ENCODE data around the gene WDFY4. TPM values are rescaled to one million over a fixed set of nuclear protein-coding genes. Genes with fewer than 3 reads are reported as not detected.

WDFY4 gene
- total RNA-seq, 8 experiments from 2014 or later = 0.05 to 2.0 (median 0.13) TPM; not detected in 1

DNA sequence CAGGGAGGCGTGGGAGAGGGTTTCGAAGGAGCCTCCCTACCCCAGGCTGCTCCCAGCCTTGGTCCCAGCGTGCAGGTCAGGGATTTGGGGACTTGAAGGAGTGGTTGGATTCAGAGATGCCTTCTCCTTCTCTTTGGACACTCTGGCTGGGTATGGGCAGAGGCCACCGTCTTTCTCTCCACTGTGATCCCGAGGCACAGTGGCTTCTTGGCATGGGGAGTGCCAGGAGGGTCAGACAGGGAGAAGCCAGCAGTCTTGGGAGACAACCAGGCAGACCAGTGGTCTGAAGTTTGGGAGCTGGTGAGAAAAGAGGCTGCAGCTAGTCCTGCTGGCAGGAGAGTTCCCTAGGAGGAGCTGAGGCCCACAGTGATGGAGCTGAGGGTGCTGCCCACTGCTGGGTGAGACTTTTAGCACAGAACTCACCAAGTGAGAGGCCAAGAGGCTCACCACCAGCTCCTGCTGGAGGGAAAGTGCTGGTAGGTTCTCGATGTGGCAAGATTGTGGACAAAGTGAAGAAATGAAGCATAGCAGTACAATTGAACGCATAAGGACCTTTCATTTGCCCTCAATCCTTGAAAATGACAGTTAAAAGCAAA is 35.2 kb upstream of the WDFY4 start:
- WGBS, 10 experiments = 17 to 100% (median 69%) methylated on average over 1 to 6 of the region's 7 CpGs; no CpG with 5 or more reads in 1 of the 10 experiments
- in situ Hi-C loops (cut with MboI; ENCODE audit: low pct_unique_long_range_greater_than_20kb in 2 of 9, low sequenced_read_pairs in 9 of 9, unreplicated experiment in 9 of 9) = no loop called here
- Histone ChIP-seq H3K4me1 (replicated peaks in 1 of 2) (peaks cover 0 to 2% of the 10 kb centered on the region in 2 donors), H3K27ac (no peak overlapping the region), H3K4me3 (no peak overlapping the region)
- peak in 1 of 8 experiments; percentile 46 for ATAC-seq (replicated peaks in 6 of 8)

DNA sequence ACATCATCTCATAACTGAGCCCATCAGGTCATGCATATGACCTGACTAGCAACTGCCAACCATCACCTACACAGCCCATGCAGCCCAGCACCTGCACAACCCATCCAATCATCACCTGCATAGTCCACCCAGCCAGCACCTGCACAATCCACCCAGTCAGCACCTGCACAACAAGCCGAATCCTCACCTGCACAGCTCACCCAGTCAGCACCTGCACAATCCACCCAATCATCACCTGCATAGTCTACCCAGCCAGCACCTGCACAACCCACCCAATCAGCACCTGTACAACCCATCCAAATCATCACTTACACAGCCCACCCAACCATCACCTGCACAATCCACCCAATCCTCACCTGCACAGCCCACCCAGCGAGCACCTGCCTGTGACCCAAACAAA is 33.4 kb upstream of the WDFY4 start:
- in situ Hi-C loops (cut with MboI; ENCODE audit: low pct_unique_long_range_greater_than_20kb in 2 of 9, low sequenced_read_pairs in 9 of 9, unreplicated experiment in 9 of 9) = loop anchor here in 3 of 9 experiments (25.0 kb wide), 3 partner anchors 289 to 861 kb away; no protein-coding TSS in a partner anchor
- H3K27ac ChIP-seq = no peak overlapping the region

DNA sequence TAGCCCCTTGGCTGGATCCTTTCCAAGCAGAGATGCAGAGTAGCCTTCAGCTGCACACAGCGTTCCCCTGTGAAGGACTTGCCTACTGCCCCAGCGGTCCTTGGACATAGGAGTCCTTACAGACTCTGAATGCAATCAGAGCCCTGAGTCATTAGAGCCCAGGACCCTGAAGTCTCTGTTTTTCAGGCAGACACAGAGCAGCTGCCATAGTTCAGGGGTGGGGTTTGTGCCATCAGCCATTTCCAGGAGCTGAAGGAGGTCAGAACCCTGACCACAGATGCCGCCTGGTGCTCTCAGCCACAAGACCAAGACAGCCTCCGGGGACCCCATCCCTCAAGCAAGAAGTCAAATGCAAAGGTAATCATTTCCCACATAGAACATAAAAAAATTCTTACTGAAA is 32.8 kb upstream of the WDFY4 start:
- 50 to 90% (median 67%) methylated on average over 1 to 3 of the region's 4 CpGs; no CpG with 5 or more reads in 4 of the 10 experiments for WGBS, 10 experiments
- no peak for ATAC-seq (replicated peaks in 6 of 8)
- Histone ChIP-seq H3K4me3 (no peak overlapping the region), H3K4me1 (replicated peaks in 1 of 2) (peaks cover 0 to 2% of the 10 kb centered on the region in 2 donors), H3K27ac (no peak overlapping the region)
- in situ Hi-C loops (cut with MboI; ENCODE audit: low pct_unique_long_range_greater_than_20kb in 2 of 9, low sequenced_read_pairs in 9 of 9, unreplicated experiment in 9 of 9) = loop anchor here in 3 of 9 experiments (25.0 kb wide), 3 partner anchors 290 to 860 kb away; no protein-coding TSS in a partner anchor

More for the DNA sequence above, 33.4 kb upstream of the WDFY4 start:
- WGBS, 10 experiments = 0 to 86% (median 48%) methylated on average over 1 to 2 of the region's 2 CpGs; no CpG with 5 or more reads in 7 of the 10 experiments
- ATAC-seq (replicated peaks in 6 of 8) = no peak
- H3K4me3 ChIP-seq = no peak overlapping the region
- H3K4me1 ChIP-seq (replicated peaks in 1 of 2) = peaks cover 0 to 2% of the 10 kb centered on the region in 2 donors

DNA sequence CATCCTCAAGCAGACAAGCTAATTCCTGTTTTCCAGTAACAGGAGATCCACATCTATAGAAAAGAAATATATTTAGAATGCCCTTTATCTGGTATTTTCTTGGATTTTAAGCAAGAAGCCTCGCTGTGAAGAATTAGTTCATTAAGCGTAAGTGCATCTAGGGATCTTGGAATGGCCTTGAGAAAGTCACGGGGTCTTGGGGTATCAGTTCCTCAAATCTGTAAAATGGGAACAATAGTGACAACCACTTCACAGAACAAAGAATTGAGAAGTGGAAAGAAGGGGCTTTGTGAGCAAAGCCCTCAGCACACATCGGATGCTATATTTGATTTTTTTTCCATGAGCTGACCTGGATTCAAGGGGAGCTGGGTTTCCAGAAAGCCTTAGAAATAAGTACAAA is 32.3 kb upstream of the WDFY4 start:
- no peak for ATAC-seq (replicated peaks in 6 of 8)
- H3K4me1 ChIP-seq (replicated peaks in 1 of 2) = peaks cover 0 to 2% of the 10 kb centered on the region in 2 donors
- 72 to 96% (median 84%) methylated on average over 1 to 4 of the region's 4 CpGs; no CpG with 5 or more reads in 2 of the 10 experiments for WGBS, 10 experiments
- in situ Hi-C loops (cut with MboI; ENCODE audit: low pct_unique_long_range_greater_than_20kb in 2 of 9, low sequenced_read_pairs in 9 of 9, unreplicated experiment in 9 of 9) = loop anchor here in 3 of 9 experiments (25.0 kb wide), 3 partner anchors 290 to 860 kb away; no protein-coding TSS in a partner anchor
- no peak overlapping the region for H3K4me3 ChIP-seq
- H3K27ac ChIP-seq = no peak overlapping the region

DNA sequence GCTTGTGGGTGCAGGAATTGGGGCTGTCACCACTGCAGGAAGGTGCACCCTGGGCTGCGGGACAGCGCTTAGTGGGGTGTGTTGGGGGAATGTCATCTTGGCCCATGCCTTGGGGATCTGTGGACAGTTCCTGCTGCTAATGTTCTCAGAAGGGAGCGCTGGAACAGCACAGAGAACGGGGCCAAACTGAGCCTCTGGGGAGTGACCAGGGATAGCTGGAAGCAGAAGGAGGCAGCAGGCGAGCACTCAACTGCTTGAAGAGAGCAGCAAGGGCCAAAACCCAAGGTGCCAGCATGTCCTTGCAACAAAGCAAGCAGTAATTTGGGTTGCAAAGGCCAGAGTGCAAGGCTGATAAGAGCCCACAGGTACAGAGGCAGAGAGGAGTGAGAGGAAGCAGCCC is 31.3 kb upstream of the WDFY4 start:
- ATAC-seq (replicated peaks in 6 of 8) = no peak
- in situ Hi-C loops (cut with MboI; ENCODE audit: low pct_unique_long_range_greater_than_20kb in 2 of 9, low sequenced_read_pairs in 9 of 9, unreplicated experiment in 9 of 9) = loop anchor here in 3 of 9 experiments (25.0 kb wide), 3 partner anchors 291 to 859 kb away; no protein-coding TSS in a partner anchor

DNA sequence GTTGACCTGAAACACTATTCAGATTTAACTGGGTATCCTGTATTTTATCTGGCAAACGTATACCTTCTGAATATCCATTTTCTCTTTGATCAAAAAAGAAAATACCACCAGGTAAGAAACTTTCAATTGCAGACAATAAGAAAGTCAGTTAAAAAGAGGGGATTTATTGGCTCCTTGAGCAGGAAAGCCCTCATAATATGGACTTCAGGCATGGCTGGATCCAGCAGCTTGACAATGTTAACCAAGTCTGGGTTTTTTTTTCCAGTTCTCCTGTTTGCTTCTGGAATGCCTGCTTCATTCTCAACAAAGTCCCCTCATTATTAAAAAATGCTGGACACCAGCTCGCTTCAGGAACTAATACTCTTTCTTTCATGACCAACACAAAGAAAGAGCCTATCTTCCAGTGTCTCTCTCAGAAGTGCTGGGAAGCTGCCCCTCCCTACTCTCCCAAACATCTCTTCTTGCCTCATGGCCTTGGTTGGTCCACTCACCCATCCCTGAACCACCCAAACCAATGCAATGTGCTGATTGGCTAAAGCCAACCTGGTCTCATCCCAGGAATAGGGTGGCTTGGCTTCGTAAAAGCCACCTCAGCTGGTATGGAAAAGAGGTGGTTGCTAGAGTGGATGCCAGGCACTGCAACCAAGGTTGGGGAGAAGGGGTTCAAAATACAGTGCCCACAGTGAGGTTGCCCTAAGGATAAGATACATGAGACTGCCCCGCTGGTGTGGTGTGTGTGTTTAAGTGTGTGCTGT is 30.6 kb upstream of the WDFY4 start:
- WGBS, 10 experiments = 43 to 94% (median 90%) methylated on average over 1 to 3 of the region's 4 CpGs; no CpG with 5 or more reads in 1 of the 10 experiments
- Histone ChIP-seq H3K4me3 (no peak overlapping the region), H3K4me1 (replicated peaks in 1 of 2) (peaks cover 0 to 2% of the 10 kb centered on the region in 2 donors), H3K27ac (no peak overlapping the region)
- ATAC-seq (replicated peaks in 6 of 8) = no peak
- in situ Hi-C loops (cut with MboI; ENCODE audit: low pct_unique_long_range_greater_than_20kb in 2 of 9, low sequenced_read_pairs in 9 of 9, unreplicated experiment in 9 of 9) = loop anchor here in 3 of 9 experiments (25.0 kb wide), 3 partner anchors 292 to 858 kb away; no protein-coding TSS in a partner anchor

More for the DNA sequence above, 31.3 kb upstream of the WDFY4 start:
- Histone ChIP-seq H3K4me1 (replicated peaks in 1 of 2) (peaks cover 0 to 2% of the 10 kb centered on the region in 2 donors), H3K27ac (no peak overlapping the region), H3K4me3 (no peak overlapping the region)
- WGBS, 10 experiments = 40 to 100% (median 87%) methylated on average over 1 to 5 of the region's 5 CpGs; no CpG with 5 or more reads in 7 of the 10 experiments

DNA sequence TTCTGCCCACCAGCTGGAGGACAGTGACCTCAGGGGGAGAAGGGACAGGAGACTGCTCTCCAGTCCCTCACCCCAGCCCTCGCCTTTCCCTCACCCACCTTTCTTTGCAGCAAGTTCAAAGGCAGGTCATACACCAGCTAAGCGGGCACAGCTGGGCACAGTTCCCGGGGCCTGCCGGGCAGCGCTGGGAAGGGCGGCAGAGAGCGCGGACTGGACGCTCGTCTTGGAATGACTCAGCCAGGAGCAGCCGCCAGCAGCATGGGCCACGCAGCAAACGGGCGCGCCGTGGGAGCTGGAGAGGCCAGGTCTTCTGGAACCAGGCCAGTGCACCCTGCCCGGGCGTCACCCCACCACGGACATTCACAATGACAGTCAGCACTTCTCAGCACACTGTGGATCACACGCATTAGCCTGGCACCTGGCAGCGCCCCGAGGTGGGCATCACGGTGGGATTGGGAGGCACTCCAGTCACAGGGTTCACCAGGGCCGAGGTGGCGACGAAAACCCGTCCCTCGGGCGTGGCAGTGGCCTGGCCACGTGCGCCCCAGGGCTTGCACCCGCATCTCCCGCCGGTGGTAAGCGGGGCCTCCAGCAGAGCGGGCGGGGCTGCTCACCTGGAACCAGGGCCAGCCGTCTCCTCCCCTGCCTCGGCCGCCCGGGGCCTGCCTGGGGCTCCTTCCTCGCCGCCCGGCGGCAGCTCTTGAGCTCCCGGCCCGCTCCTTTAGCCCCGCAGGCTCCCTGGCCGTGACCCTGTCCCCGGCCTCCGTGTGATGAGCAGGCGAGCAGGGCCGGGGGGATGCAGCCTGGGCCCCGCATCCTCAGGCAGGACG is 29.0 kb upstream of the WDFY4 start:
- no peak overlapping the region for H3K27ac ChIP-seq
- WGBS, 10 experiments = 0 to 97% (median 57%) methylated on average over 5 to 11 of the region's 55 CpGs; no CpG with 5 or more reads in 6 of the 10 experiments
- in situ Hi-C loops (cut with MboI; ENCODE audit: low pct_unique_long_range_greater_than_20kb in 2 of 9, low sequenced_read_pairs in 9 of 9, unreplicated experiment in 9 of 9) = loop anchor here in 4 of 9 experiments (5.0 to 25.0 kb wide), 4 partner anchors 103 to 857 kb away; no protein-coding TSS in a partner anchor

DNA sequence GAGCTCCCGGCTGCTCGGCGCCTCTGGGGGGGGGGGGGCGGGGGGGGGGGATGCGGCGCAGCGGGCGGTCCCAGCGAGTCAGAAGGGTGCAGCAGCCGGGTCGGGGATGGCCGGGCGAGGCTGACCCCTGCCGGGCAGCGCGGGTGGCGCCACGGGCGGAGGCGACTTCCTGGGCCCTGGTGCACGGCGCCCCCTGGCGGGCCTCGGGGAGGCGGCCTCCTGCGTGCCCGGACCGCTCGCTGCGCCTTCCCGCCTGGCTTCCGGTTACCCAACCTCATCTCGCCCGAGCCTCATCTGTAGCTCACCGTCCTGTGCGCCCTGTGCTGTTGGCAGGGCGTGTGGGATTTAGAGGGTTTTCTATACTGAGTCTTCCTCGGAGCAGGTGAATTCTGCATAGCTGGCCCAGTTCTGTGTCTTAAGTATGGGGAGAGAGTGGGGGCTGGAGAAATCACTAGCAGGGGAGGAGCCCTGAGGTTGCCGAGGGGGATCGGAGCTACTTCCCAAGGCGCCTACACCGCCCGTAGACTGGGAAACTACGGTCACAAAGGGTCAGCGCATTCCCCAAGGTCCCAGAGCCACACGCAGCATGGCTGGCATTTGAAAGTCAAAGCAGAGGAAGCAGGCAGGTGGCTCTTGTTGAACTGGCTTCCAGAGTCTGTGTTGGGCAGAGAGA is 28.3 kb upstream of the WDFY4 start:
- H3K4me1 ChIP-seq (replicated peaks in 1 of 2) = peaks cover 0 to 2% of the 10 kb centered on the region in 2 donors
- ATAC-seq (replicated peaks in 6 of 8) = peak; percentile 74 to 98 (median 96)
- peak overlapping the region; percentile 23 to 36 (median 30) for H3K4me3 ChIP-seq
- in situ Hi-C loops (cut with MboI; ENCODE audit: low pct_unique_long_range_greater_than_20kb in 2 of 9, low sequenced_read_pairs in 9 of 9, unreplicated experiment in 9 of 9) = loop anchor here in 4 of 9 experiments (5.0 to 25.0 kb wide), 4 partner anchors 104 to 856 kb away; no protein-coding TSS in a partner anchor
- whole genome bisulfite sequencing, 10 experiments = 0 to 20% (median 0%) methylated on average over 1 of the region's 46 CpGs; no CpG with 5 or more reads in 7 of the 10 experiments
- no peak overlapping the region for H3K27ac ChIP-seq

More for the DNA sequence above, 29.0 kb upstream of the WDFY4 start:
- H3K4me3 ChIP-seq = peak overlapping the region; percentile 20 to 36 (median 30)
- peak in 3 of 8 experiments; percentile 53 to 69 (median 67) for ATAC-seq (replicated peaks in 6 of 8)
- H3K4me1 ChIP-seq (replicated peaks in 1 of 2) = peaks cover 0 to 2% of the 10 kb centered on the region in 2 donors

DNA sequence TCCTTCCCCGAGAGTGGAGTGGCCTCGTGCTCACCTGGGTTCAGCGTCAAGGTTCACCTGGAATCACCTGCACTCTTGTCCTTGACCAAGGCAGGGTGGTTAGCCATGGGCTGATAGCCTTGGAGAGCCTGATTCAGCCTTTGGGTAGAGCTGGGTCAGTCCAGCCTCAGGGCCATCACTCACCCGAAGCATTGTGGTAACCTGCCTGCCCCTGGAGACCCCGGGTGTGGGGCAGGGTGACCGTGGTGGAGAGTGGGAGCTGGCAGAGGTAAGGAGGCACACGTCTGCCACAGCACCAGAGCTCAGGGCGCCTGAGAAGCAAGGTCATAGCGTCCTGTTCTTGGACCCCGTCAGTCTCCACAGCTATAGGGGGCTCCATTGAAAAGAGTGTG is 27.8 kb upstream of the WDFY4 start:
- peaks cover 0 to 2% of the 10 kb centered on the region in 2 donors for H3K4me1 ChIP-seq (replicated peaks in 1 of 2)
- in situ Hi-C loops (cut with MboI; ENCODE audit: low pct_unique_long_range_greater_than_20kb in 2 of 9, low sequenced_read_pairs in 9 of 9, unreplicated experiment in 9 of 9) = loop anchor here in 4 of 9 experiments (5.0 to 25.0 kb wide), 4 partner anchors 105 to 855 kb away; no protein-coding TSS in a partner anchor
- H3K27ac ChIP-seq = no peak overlapping the region
- 34 to 81% (median 65%) methylated on average over 4 to 7 of the region's 10 CpGs; no CpG with 5 or more reads in 7 of the 10 experiments for WGBS, 10 experiments
- ATAC-seq (replicated peaks in 6 of 8) = no peak
- no peak overlapping the region for H3K4me3 ChIP-seq

DNA sequence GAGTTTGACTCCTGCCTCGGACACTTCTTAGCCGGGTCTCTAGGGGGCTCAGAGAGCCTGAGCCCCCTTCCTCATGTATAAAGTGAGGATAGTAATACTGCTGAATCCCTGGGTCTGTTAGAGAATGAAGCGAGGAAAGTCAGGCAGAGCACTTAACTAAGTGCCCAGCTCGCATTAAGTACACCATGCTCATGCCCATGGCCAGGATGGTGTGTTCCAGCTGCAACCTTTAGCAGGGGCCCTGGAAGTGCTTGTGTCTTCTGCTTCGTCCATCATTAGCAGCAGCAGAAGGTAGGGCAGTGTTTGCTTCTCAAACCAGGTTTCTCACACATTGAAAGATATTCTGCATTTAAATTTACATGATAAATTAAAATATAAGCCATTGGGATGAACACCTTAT is 27.3 kb upstream of the WDFY4 start:
- in situ Hi-C loops (cut with MboI; ENCODE audit: low pct_unique_long_range_greater_than_20kb in 2 of 9, low sequenced_read_pairs in 9 of 9, unreplicated experiment in 9 of 9) = loop anchor here in 4 of 9 experiments (5.0 to 25.0 kb wide), 4 partner anchors 105 to 855 kb away; no protein-coding TSS in a partner anchor
- WGBS, 10 experiments = 0 to 100% (median 89%) methylated on average over 1 to 3 of the region's 5 CpGs; no CpG with 5 or more reads in 5 of the 10 experiments
- Histone ChIP-seq H3K27ac (no peak overlapping the region), H3K4me1 (replicated peaks in 1 of 2) (peaks cover 0 to 2% of the 10 kb centered on the region in 2 donors), H3K4me3 (no peak overlapping the region)
- ATAC-seq (replicated peaks in 6 of 8) = no peak

DNA sequence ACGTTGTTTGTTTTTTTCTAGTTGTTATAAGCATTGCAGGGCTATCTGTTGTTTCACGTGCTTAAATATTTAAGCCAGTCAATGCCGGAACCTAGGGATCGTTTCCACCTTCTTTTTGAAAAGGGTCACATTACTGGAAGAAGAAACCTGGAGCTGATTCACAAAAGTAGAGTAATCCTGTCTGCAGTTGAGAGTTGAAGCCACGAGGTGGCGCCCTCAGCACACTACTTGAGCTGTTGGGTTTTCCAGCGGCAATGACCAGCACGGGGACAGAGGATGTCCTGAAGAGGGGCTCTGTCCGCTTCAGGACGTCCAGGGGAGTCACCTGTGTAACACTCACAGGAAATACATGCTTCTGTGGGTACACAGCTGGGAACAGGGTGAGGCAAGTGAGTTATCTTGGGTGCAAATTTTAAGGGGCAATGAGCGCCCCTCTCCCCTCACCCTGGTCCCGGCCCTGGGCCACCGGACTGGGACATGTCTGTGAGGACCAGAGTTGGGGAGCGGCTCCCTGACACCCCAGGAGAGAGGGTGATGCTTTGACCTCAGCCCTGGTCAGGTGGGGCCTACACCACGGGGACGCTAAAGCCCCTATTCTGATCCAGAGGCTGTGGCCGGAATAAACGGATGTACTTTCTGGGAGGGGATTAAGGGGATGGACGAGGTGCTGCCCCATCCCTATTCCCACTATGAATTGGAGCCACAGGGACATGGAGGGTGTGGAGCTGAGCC is 26.3 kb upstream of the WDFY4 start:
- no peaks in the 10 kb centered on the region for H3K4me1 ChIP-seq (replicated peaks in 1 of 2)
- H3K27ac ChIP-seq = no peak overlapping the region
- ATAC-seq (replicated peaks in 6 of 8) = peak in 4 of 8 experiments; percentile 19 to 50 (median 28)
- in situ Hi-C loops (cut with MboI; ENCODE audit: low pct_unique_long_range_greater_than_20kb in 2 of 9, low sequenced_read_pairs in 9 of 9, unreplicated experiment in 9 of 9) = loop anchor here in 4 of 9 experiments (5.0 to 25.0 kb wide), 4 partner anchors 106 to 854 kb away; no protein-coding TSS in a partner anchor
- H3K4me3 ChIP-seq = no peak overlapping the region
- WGBS, 10 experiments = 0 to 60% (median 16%) methylated on average over 1 to 15 of the region's 19 CpGs; no CpG with 5 or more reads in 1 of the 10 experiments
